ENCODE measurements around the gene SMIM36. TPM values are rescaled to one million over a fixed set of nuclear protein-coding genes. Genes with fewer than 3 reads are reported as not detected.
"Not testable (repeated sequence)": the region's sequence is repeated elsewhere in the genome, so short reads cannot be mapped to it uniquely, and the experiment has no call there.

SMIM36 gene
- total RNA-seq, 1 donor from 2014 or later, result not detected

DNA sequence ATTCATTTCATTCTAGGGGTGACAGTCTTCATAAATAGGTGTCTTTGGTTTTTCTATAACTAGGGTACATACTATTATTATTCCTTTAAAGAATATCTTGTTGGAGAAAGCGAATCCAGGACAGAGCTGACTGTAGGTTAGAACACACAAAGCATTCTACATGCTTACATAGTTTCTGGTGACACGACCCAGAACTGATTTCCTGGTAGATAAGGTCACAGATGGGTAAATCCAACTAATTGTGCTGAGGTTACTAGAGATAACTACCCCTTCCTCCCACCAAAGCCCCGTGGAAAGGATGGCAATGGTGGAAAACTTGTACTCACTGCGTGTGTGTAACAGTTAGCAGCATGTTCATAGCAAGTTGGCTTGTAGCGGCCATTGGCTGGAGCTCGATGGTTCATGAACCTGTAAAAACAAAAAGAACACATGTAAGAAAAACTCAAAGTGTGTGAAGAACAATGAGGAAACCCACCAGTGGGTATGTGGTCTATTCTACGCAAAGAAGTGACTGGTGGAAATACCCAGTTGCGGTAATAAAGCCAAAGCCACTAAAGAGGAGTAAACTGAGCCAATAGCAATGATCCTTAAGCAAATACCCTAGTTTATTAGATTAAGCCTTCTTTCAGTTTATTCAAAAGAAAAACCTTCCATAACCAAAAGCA is 97.3 kb downstream of the SMIM36 start:
- no peak for DNase-seq

DNA sequence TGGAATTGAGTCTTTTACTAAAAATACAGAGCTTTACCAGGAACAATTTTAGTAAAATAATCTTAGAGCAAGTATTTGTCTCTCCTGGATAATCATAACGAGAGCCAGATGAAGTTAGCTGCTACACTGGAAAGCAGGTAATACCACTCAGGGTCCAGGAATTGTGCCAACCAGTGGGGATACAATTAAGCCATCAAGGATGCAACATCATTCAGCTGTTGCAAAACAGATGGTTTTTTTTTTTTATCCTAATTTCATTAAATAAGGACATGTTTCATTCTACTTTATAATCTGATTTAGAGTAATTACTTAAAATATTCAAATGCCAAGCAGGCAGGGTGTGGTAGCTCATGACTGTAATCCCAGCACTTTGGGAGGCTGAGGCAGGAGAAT is 99.8 kb downstream of the SMIM36 start:
- no peak for DNase-seq

DNA sequence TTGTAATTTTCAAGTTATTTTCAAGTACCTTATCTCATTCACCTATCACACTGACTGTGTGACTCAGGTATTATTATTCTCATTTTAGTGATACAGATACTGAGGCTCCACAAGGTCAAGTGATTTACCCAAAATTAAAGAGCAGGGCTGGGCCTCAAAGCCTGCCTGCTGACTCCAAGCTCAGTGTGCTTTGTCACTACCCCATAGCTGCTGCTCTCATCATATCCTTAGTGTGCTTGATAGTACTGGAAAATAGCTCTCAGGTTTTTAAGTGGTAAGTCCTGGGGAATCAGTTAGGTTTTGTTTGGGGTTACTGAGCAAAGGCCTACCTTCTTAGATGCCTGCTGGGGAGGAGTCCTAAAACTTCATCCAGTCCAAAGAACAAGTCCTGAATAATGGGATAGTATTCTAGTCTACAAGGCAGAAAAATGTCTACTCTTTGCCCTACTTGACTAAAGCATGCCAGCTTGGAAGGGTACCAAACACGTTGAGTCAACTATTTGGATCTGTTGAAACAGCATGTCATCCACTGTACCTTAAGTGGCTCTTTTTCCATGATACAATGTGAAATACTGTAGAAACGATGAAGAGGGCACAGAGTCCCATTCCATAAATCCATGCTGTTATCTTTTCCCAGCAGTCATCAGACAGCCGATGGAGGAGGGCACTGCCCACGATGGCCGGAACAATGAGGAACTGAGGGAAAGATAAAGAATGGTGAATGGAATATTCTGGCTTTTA is 100.4 kb downstream of the SMIM36 start:
- DNase-seq, result no peak

DNA sequence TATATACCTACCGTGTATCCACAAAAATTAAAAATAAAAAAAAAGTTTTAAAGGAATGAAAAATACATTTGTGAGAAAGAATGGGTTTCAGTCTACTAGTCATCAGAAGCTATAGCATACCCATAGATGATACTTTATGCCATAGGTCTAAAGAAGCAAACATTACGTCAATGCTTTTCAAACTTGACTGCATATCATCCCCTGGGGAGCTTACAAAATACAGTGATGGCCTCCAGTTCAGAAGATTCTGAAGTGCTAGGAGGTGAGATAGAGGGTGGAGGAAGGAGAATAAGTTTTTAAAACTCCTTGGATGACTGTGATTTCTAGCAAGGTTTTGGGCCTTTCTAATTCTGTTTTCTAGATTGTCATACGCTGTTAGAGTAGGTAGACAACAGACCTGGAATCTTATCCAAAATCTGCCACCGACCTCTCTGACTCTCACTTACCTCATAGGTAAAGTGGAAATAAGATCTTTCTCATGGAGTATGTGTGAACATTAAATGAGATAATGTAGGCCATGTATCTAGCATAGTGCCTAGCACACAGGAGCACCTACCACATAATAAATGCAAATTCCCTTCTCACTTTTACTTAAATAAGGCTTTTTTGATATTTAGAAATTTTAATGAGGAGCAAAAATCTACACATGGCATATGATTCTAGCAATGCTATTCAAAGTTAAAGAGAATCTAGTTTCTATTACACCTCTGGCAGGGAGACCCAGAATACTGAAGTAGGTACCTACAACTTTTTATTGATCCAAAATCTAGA is 102.0 kb downstream of the SMIM36 start:
- no peak for DNase-seq

DNA sequence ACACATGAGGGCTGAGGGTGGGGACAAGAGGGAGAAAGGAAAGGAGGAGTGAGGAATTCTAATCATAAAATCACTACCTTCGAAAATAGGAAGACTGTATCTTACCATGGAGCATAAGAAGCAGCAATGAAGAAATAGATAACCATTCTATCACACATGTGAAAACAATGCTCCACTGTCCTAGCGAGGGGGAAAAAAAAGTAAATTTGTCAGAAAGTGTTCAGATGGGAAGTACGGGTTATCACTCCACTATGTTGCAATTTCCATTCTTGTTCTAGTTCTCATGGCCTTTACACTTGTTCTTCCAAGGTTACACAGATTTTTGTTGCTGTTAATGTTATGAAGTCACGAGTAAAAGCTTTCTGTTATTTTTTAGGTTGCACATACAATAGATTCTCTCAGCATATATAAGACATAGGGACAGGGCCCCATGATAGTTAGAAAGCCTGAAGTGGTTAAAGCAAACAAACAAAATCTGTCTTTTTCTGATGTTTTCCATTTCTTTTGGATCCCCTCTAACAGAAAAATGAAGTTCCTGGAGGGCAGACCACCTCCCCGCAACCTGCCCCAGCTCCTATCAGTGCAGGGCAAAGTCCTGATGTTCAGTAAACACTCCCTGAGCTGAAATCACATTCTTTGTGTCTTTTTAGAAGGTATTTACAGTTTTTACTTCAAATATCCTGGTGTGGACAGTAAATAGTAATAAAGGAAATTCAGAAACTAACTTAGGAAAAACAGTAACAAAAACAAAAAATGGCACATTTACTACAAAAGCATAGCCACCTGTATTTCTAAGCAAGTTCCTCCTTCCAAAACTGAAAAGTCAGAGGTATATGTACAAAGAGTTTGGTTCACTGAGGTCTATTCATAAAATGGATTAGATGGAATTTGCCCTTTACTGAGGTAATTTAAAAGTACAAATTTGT is 103.3 kb downstream of the SMIM36 start:
- DNase-seq, result no peak

DNA sequence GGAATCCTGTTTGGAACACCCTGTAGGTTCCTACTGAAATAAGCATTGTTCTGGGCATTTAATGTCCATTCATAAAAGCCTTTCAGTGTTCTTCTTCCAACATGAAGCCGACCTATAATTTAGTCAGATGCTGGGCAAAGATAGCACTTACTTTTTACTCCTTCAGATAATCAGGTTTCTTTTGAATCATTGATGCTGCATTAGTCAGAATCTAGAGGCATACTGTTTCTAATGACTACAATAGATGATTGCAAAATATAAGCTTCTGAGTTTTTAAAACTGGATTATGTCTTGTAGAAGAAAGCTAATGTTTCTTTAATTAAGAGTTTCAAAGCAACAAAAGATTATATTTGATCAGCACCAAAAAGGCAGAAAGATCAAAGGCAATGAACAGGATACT is 105.7 kb downstream of the SMIM36 start:
- no peak for DNase-seq

DNA sequence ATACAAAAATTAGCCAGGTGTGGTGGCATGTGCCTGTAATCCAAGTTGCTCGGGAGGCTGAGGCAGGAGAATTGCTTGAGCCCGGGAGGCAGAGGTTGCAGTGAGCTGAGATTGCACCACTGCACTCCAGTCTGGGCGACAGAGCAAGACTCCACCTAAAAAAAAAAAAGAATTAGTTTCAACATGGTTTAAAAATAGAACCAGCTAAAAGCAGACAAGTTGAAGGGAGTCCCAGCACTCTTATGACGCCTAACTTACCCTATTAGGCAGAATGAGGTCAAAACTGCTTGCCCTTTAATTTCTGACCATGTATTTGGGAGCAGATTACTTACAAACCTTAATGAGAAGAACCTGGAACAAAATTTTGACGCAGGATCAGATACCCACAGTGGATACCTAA is 107.1 kb downstream of the SMIM36 start:
- DNase-seq, result not testable (repeated sequence)

DNA sequence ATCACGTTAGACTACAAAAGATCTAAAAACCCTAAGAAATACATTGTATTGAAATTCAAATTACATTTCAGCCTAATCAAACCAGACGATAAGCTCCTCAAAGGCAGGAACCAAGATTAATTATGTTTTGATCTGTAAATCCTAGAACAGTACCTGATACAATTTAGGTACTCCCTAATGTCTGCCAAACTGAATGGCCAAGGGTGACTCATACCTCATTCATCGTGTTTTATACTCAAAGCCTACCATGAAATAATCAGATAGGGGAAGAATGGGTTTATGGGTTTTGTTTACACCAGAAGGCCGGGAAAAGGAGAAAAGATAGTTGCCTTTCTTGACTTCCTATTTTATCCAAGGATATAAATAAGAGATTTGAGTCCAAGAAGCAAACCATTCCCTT is 108.9 kb downstream of the SMIM36 start:
- no peak for DNase-seq

Small RNA genes lying within 50 kb of the gene (small RNA-seq; reads per million reads assigned to genes)
- not detected for gene RNU6-1249P

Other genes starting within 250 kb of the SMIM36 start
- 15.1 TPM for gene HLF, start 246.5 kb downstream of the SMIM36 start, total RNA-seq
- gene MMD, start 89.6 kb downstream of the SMIM36 start, total RNA-seq, result 204 TPM
- 3.3 TPM for gene TMEM100, start 211.4 kb upstream of the SMIM36 start, total RNA-seq
- 7.5 TPM for gene PCTP, start 239.6 kb upstream of the SMIM36 start, total RNA-seq